Astrocyte of the cerebellum (primary cell): ENCODE data around the gene TOP3A.

Experiments used
- DNase-seq: peaks from one replicate; pipeline ENCODE4 v3.0.0-alpha.2; 2011; ENCODE audit warnings: low read depth
- H3K4me3 ChIP-seq: 2 replicates; pipeline ENCODE4 v1.5.1; 2011; ENCODE audit warnings: mild to moderate bottlenecking, low read depth, low read length, moderate library complexity
- CTCF ChIP-seq: IDR thresholded peaks from 2 replicates; pipeline ENCODE4 v1.5.1; 2012; ENCODE audit warnings: low read length, low read depth, moderate library complexity, mild to moderate bottlenecking; ENCODE audit errors: missing control alignments
- in situ Hi-C: cut with HindIII; loops from 2 replicates; pipeline ENCODE4 v1.10.0; 2017; ENCODE audit warnings: low sequenced_read_pairs

The TOP3A gene

DNA sequence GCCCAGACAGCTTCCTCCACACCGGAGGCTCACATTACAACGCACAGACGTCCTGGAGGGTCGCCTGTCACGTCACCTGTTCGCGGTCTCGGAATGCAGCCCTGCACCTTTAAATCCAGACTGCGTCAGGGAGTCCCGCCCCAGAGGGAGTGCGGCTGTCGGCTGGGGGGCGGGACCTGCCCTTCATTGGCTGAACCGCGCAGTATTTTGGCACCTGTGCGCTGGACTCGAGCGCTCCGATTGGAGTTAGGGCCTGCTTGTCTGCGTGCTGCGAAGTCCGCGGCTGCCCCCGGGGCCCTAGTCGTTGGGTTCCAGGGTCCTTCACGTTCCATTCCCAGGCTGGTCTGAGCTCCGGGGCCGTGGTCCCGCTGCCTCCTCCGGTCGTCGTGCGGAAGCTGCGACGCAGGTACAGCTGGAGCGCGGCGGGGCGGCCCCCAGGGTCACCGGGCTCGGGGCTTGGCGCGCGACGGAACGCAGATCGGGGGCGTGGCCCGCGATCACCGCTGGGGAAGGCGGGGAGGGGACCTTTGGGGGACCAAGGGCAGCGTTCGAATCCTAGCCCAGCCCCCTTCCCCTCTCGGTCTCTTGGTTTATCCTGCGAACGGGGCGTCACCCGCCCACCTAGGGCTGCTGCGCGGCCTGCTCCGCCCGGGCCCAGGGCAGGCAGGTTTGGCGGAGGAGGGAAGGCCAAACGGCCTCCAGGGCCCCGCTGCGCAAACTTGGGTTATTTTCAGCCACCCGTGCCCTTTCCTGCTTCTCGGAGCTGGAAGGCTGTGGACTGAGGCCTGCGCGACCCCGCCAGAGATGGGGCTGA is 54.3 kb downstream of the TOP3A start, which contains the start of gene MIEF2:
Gene MIEF2 (plus strand): TSS at position 331 of the 814 bp plus-strand sequence. CDS start 2,059 bp downstream, outside the sequence.
- peak within 1 kb of the TSS; percentile 74 for H3K4me3 ChIP-seq
- in situ Hi-C loops: no loop called here
- DNase-seq: peak; percentile 82
- TF ChIP-seq CTCF: no peak

DNA sequence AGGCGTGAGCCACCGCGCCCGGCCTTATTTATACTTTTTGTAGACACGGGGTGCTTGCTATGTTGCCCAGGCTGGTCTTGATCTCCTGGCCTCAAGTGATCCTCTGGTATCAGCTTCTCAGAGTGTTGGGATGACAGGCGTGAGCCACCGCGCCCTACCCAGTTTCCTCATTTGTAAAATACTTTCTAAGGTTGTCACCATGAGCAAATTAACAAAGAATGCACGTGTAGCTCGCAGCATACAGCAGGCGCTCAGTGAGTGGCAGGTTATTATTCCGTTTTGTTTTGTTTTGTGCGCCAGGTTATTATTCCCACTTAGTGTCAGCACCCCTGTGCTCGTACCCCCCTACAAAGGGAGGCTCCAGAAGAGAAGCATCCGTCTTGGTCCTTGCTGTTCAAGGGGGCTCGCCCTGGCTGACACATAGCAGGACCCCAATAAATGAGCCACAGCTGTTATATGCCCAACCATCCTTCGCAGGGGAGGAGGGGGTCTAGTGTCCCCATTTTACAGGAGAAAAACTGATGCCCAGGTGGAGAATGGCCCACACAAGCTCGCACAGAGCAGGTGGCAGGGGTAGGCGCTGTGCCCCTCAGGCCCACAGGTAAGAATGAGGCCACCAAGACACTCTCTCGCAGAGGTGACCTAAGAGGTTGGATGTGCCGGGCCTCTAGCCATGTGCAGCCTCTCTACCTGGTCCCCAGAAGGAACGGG is 55.0 kb downstream of the TOP3A start:
- peak overlapping the region; percentile 74 for H3K4me3 ChIP-seq
- in situ Hi-C loops: no loop called here
- no peak for DNase-seq
- TF ChIP-seq CTCF: no peak

GRCh38 chr17:18258356-18259038 is 56.3 kb downstream of the TOP3A start, which contains the start of gene FLII:
Gene FLII, minus strand, starts transcription at chr17:18258738. Its CDS starts 48 bp downstream, at chr17:18258690.
- TF ChIP-seq CTCF: no peak
- DNase-seq: no peak
- in situ Hi-C loops: no loop called here
- H3K4me3 ChIP-seq: peak within 1 kb of the TSS; percentile 93

DNA sequence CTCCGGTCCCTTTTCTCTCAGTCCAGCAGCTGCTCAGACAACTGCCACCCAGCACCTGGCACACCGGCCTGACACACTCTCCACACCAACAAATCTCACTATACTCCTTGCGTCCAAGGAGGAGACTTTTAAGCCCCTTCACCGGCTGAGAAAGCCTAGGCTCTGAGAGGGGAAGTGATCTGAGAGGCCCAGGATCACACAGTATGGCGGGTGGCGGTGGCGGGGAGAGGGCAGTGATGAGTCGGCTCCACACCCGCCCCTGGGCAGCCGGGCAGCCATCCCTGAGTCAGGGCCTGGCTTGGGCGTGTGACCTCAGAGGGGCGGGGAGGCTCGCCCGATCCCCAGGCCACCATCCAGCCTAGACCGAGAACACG is 56.8 kb downstream of the TOP3A start:
- in situ Hi-C loops: no loop called here
- TF ChIP-seq CTCF: no peak
- H3K4me3 ChIP-seq: peak overlapping the region; percentile 93
- no peak for DNase-seq

GRCh38 chr17:18257268-18257981 is 57.4 kb downstream of the TOP3A start:
- no peak for TF ChIP-seq CTCF
- no peak for DNase-seq
- H3K4me3 ChIP-seq: peak overlapping the region; percentile 93
- in situ Hi-C loops: no loop called here

- DNase-seq: no peak
- in situ Hi-C loops: no loop called here
- H3K4me3 ChIP-seq: peak overlapping the region; percentile 93
- TF ChIP-seq CTCF: no peak
These were observed 58.0 kb downstream of the TOP3A start for GRCh38 chr17:18256776-18257175.
